ENCODE results near the gene RGS6. TPM values are rescaled to one million over a fixed set of nuclear protein-coding genes. Genes with fewer than 3 reads are reported as not detected.

Gene RGS6
- polyA plus RNA-seq, 3 donors, result not detected

DNA sequence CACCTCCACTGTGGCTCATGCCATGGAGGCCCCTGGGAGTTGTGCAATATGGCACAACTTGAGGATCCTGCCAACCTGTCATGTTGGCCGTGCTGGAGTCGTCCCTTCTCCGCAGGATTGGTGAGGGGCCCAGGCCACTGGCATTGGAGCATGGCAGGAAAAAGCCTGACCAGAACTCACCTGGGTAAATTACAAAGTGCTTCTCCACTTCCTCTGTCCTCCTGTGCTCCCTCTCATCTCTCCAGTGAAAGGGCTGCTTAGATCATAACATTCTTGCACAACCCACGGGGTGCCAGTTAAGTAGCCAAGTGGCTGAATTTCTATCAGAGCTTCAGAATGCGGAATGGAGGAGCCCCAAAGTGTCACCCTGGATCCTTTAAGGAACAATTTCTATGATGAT lies 580.7 kb downstream of the RGS6 start:
- Mint-ChIP-seq H3K36me3 (no peaks in the 10 kb centered on the region), H3K4me3 (no peak overlapping the region), H3K27ac (no peak overlapping the region), H3K4me1 (peaks cover 13% of the 10 kb centered on the region), H3K9me3 (peaks cover 0 to 3% (median 0%) of the 10 kb centered on the region in 7 donors), H3K27me3 (ENCODE audit: low read depth in 3 of 3) (peaks cover 2 to 13% (median 8%) of the 10 kb centered on the region in 3 donors)
- Histone ChIP-seq H2AFZ (ENCODE audit: insufficient read depth, low read depth, low read length, poor library complexity, severe bottlenecking) (no peak overlapping the region), H3K27me3 (ENCODE audit: control insufficient read depth in 2 of 2, insufficient read depth in 2 of 2, low read length in 2 of 2) (no peaks in the 10 kb centered on the region), H3K4me1 (ENCODE audit: control insufficient read depth in 1 of 2, insufficient read depth in 2 of 2, low read length in 2 of 2) (peaks cover 10% of the 10 kb centered on the region in 2 donors), H3K4me3 (replicated peaks in 1 of 3; ENCODE audit: low read depth in 2 of 3, low read length in 3 of 3) (no peak overlapping the region), H3K79me2 (ENCODE audit: insufficient read depth, low read length) (no peaks in the 10 kb centered on the region), H4K20me1 (ENCODE audit: insufficient read depth, low read length) (no peaks in the 10 kb centered on the region), H3K9ac (ENCODE audit: insufficient read depth, low read length, poor library complexity, severe bottlenecking) (no peak overlapping the region), H3K4me2 (replicated peaks; ENCODE audit: extremely low read depth, low read length, poor library complexity, severe bottlenecking) (no peak overlapping the region), H3K9me3 (replicated peaks in 1 of 2; ENCODE audit: control insufficient read depth in 1 of 2, insufficient read depth in 1 of 2, low read length in 2 of 2) (no peaks in the 10 kb centered on the region), H3K27ac (ENCODE audit: low read depth in 1 of 2, low read length in 2 of 2) (no peak overlapping the region), H3K36me3 (replicated peaks in 1 of 2; ENCODE audit: control insufficient read depth in 1 of 2, insufficient read depth in 2 of 2, low read length in 2 of 2) (no peaks in the 10 kb centered on the region)
- TF ChIP-seq, protein P1, sequence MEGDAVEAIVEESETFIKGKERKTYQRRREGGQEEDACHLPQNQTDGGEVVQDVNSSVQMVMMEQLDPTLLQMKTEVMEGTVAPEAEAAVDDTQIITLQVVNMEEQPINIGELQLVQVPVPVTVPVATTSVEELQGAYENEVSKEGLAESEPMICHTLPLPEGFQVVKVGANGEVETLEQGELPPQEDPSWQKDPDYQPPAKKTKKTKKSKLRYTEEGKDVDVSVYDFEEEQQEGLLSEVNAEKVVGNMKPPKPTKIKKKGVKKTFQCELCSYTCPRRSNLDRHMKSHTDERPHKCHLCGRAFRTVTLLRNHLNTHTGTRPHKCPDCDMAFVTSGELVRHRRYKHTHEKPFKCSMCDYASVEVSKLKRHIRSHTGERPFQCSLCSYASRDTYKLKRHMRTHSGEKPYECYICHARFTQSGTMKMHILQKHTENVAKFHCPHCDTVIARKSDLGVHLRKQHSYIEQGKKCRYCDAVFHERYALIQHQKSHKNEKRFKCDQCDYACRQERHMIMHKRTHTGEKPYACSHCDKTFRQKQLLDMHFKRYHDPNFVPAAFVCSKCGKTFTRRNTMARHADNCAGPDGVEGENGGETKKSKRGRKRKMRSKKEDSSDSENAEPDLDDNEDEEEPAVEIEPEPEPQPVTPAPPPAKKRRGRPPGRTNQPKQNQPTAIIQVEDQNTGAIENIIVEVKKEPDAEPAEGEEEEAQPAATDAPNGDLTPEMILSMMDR (IDR thresholded peaks at IDR 0.05), result no peak
- intact Hi-C loops (cut with micrococcal nuclease), result no loop called here
- WGBS (ENCODE audit: insufficient coverage), result 86% methylated on average over 4 of the region's 5 CpGs
- no peak for DNase-seq

DNA sequence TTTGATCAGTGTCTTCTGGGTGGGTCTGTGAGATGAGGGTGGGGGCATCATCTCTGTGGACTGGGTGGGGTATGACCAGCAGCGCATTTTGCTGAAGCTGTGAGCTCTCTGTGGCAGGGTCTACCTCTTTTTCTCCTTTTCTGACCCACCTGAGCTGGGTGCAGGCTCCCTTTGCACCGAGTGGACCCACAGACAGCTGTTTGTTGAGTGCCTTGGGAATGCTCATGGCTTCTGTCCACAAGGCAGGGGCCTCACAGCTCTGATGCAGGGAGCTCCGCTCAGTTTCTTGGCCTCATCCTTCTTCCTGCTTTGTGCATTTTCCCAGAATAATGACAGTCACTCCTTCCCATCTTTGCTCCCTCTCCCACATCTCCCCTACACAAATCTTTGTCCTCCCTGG lies 581.1 kb downstream of the RGS6 start:
- Histone ChIP-seq H3K9me3 (replicated peaks in 1 of 2; ENCODE audit: control insufficient read depth in 1 of 2, insufficient read depth in 1 of 2, low read length in 2 of 2) (no peaks in the 10 kb centered on the region), H3K36me3 (replicated peaks in 1 of 2; ENCODE audit: control insufficient read depth in 1 of 2, insufficient read depth in 2 of 2, low read length in 2 of 2) (no peaks in the 10 kb centered on the region), H3K79me2 (ENCODE audit: insufficient read depth, low read length) (no peaks in the 10 kb centered on the region), H3K27me3 (ENCODE audit: control insufficient read depth in 2 of 2, insufficient read depth in 2 of 2, low read length in 2 of 2) (no peaks in the 10 kb centered on the region), H3K4me1 (ENCODE audit: control insufficient read depth in 1 of 2, insufficient read depth in 2 of 2, low read length in 2 of 2) (peaks cover 14% of the 10 kb centered on the region in 2 donors), H4K20me1 (ENCODE audit: insufficient read depth, low read length) (no peaks in the 10 kb centered on the region), H3K27ac (ENCODE audit: low read depth in 1 of 2, low read length in 2 of 2) (no peak overlapping the region), H3K4me3 (replicated peaks in 1 of 3; ENCODE audit: low read depth in 2 of 3, low read length in 3 of 3) (no peak overlapping the region), H2AFZ (ENCODE audit: insufficient read depth, low read depth, low read length, poor library complexity, severe bottlenecking) (no peak overlapping the region), H3K9ac (ENCODE audit: insufficient read depth, low read length, poor library complexity, severe bottlenecking) (no peak overlapping the region), H3K4me2 (replicated peaks; ENCODE audit: extremely low read depth, low read length, poor library complexity, severe bottlenecking) (no peak overlapping the region)
- DNase-seq, result no peak
- H3K4me3 Mint-ChIP-seq, result no peak overlapping the region
- peaks cover 17% of the 10 kb centered on the region for H3K4me1 Mint-ChIP-seq
- no peak overlapping the region for H3K27ac Mint-ChIP-seq
- H3K9me3 Mint-ChIP-seq, result peaks cover 0 to 3% (median 0%) of the 10 kb centered on the region in 7 donors
- intact Hi-C loops (cut with micrococcal nuclease), result no loop called here
- H3K27me3 Mint-ChIP-seq (ENCODE audit: low read depth in 3 of 3), result peaks cover 2 to 13% (median 8%) of the 10 kb centered on the region in 3 donors
- TF ChIP-seq, protein P1 (IDR thresholded peaks at IDR 0.05), result no peak
- H3K36me3 Mint-ChIP-seq, result no peaks in the 10 kb centered on the region
- 93% methylated on average over 2 of the region's 3 CpGs for WGBS (ENCODE audit: insufficient coverage)
